NCI-H510A (cell line): ENCODE measurements around the gene ZNF616.
A peak's percentile ranks its signal among the peaks of the same experiment; 100 is the strongest.
"Not testable (repeated sequence)": the region's sequence is repeated elsewhere in the genome, so short reads cannot be mapped to it uniquely, and the experiment has no call there.

Experiments
- DNase-seq: peaks from one replicate; lab custom pipeline; 2025; lab: John Stamatoyannopoulos, UW

ZNF616 gene

DNA sequence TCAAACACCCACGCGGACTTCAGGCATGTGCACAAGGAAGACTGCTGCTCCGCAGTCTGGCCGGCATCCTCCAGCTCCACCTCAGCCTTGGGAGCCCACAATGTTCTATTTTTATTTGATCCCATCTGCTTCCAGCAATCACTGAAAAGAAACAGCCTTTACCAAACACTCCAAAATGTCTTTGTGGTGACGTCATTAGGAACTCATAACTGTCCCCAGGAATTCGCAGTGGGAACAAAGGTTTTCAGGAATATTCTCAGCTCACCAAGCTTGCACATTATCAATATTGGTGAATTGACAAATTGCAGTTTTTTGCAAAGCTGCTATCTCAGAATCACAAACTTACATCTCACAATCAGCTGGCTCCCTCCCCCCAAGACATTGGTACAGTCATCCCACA is 29.0 kb downstream of the ZNF616 start:
- DNase-seq, result no peak

DNA sequence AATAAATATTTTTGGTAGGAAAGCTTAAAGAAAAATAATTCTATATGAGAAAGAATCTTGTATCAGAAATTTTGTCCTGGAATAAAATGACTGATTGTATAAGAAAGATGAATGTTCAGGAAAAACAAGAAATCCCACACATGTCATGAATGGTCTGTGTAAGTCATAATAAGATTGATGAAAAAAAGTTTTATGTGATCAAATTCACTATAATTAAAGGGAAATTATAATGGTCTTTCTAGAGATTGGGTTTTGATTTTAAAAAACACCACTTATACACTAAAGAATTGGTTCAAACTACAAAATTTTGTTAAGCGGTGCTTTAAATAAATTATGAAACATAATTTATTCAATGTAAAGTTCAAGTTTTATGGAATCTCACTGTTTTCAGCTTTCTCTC is 37.0 kb downstream of the ZNF616 start:
- no peak for DNase-seq

DNA sequence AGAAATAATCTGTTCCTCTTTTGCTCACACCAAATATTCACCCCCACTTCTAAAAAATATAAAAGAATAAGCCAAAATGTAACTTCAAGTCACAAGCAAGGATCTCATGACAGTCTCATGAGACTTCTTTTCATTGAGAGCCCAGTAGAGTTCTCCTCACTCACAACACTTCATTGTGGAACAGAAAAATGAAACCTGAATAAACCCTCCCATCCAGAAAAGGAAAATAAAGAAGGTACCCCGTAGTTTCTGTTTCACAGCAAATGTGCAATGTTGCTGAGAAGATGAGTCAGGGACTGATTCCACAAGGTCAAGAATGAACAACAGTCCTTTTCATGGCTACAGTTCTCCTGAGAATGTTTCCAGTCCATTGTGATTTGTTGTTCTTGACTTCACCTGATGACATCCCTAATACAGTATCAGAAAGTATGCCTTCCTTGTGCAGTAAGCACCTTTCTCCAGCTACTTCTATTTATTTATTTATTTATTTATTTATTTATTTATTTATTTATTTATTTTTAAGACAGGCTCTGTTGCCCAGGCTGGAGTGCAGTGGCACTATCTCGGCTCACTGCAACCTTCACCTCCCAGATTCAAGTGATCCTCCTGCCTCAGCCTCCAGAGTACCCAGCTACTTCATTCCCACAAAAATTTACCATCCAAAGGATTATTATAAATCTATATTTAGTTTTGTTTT is 37.7 kb downstream of the ZNF616 start:
- DNase-seq, result no peak

DNA sequence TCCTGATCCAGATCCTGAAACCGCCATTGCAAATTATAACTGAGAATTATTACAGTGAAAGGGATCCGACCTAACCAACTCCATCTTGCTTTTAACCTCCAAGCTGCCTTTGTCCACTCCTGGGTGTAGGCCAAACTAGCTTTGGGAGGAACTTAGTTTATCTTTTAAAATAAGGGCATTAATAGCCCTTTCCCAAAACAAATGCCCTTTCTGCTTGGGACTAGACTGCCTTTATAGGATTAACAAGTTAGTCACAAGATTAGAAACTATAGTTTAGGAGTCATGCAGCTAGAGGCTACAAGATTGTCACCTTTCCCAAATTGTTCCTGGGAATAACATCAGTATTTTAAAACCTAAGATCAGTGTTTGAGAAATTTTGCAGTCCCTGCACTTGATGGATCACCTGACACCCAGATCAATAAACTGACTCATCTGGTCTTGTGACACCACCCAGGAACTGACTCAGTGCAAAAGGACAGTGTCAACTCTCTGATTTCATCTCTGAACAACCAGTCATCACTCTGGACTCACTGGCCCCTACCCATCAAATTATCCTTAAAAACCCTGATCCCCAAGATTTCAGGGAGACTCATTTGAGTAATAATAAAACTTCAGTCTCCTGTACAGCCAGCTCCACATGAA is 40.1 kb downstream of the ZNF616 start:
- no peak for DNase-seq

DNA sequence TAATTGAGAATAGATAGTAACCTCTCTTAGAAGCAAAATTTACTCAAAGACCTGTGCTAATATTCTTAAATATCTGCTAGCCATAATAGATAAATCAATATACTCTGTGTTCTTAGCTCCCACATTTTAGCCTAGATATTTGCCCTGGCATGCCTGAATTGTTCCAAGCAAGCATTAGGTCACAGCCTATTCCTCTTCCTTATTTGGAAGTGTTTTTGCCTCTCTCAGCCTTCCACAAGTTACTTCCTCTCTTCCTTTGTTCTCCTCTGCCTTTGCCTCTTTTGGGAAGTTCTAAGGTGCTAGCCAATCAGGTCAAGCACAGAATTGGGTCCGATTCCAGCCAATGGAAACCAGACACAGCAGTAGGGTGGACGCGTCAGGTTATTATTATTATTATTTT is 43.3 kb downstream of the ZNF616 start:
- DNase-seq, result not testable (repeated sequence)

GRCh38 chr19:52095172-52096014 is 44.3 kb downstream of the ZNF616 start, which contains the start of gene ZNF841:
Gene ZNF841, minus strand, starts transcription at chr19:52095765. Its CDS starts 10,964 bp downstream, at chr19:52084801.
- DNase-seq, result peak; percentile 71

- DNase-seq, result no peak
Observed at GRCh38 chr19:52094526-52095130, 45.1 kb downstream of the ZNF616 start.

- DNase-seq, result no peak
Observed at GRCh38 chr19:52086481-52086880, 53.3 kb downstream of the ZNF616 start.

DNA sequence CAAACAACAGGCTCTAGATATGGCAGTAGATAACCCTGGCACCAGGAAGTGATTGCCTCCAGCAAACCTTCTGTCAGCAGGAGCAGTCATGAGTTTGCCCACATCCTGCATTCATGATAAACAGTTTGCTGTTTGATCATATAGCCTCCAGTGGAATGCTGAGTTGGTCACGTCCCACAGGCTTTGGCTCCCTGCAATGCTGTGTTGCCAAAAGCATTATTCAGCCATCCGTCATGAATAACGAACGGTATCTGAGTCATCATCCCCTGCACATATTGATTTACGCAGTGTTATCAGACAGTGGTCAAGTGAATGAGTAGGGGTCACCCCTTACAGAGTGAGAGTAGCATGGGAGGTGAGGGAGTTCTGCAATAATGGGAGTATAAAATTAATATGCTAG is 69.2 kb downstream of the ZNF616 start:
- no peak for DNase-seq

GRCh38 chr19:52069653-52070052 is 70.1 kb downstream of the ZNF616 start:
- DNase-seq, result no peak

GRCh38 chr19:52066258-52066863 is 73.4 kb downstream of the ZNF616 start:
- DNase-seq, result no peak

- DNase-seq, result no peak
Observed at GRCh38 chr19:52065399-52065798, 74.3 kb downstream of the ZNF616 start.
